ENCODE results near the gene SLC22A12. TPM values are rescaled to one million over a fixed set of nuclear protein-coding genes. Genes with fewer than 3 reads are reported as not detected.

Gene SLC22A12
- total and polyA plus RNA-seq, 2 donors (not counting 3 experiments of a cell fraction or from before 2014, with no cell fraction given): not detected

GRCh38 chr11:64643256-64643881 lies 52.3 kb downstream of the SLC22A12 start:
- H3K4me3 ChIP-seq (replicated peaks in 1 of 3; ENCODE audit: insufficient read depth in 1 of 3, low read depth in 1 of 3, low read length in 3 of 3): no peak overlapping the region
- no peaks in the 10 kb centered on the region for H4K20me1 ChIP-seq (replicated peaks; ENCODE audit: control insufficient read depth, extremely low read depth, insufficient read depth, low read length)
- no peak overlapping the region for H3K9ac ChIP-seq (replicated peaks; ENCODE audit: extremely low read depth, insufficient read depth, low read length)
- intact Hi-C loops (cut with micrococcal nuclease): no loop called here
- ChIA-PET POLR2A (no interaction called here), CTCF (interaction anchor here (1.9 kb wide), 1 partner anchor 194 kb away, joined by 5 read pairs; no protein-coding TSS in a partner anchor)
- no peak for TF ChIP-seq CTCF (IDR thresholded peaks at IDR 0.05; ENCODE audit: extremely low read depth in 1 of 2, insufficient read depth in 1 of 2, low read depth in 1 of 2, low read length in 2 of 2)
- TF ChIP-seq FOS (IDR thresholded peaks at IDR 0.05; ENCODE audit: borderline replicate concordance, insufficient read depth, low read length): no peak
- TF ChIP-seq JUN (IDR thresholded peaks at IDR 0.05; ENCODE audit: borderline replicate concordance, insufficient read depth, insufficient read length, low read depth): no peak
- TF ChIP-seq POLR2A (IDR thresholded peaks at IDR 0.05; ENCODE audit: low read depth, low read length): no peak
- TF ChIP-seq MAX (IDR thresholded peaks at IDR 0.05; ENCODE audit: insufficient read depth, insufficient read length): no peak
- no peak for TF ChIP-seq EZH2 (IDR thresholded peaks at IDR 0.05; ENCODE audit: borderline replicate concordance, low read depth, low read length, severe bottlenecking)
- no peak for TF ChIP-seq POLR2AphosphoS5 (IDR thresholded peaks at IDR 0.05; ENCODE audit: insufficient read depth, low read depth, low read length)
- TF ChIP-seq MYC (IDR thresholded peaks at IDR 0.05; ENCODE audit: low read depth, low read length): no peak
- no peak for TF ChIP-seq GATA2 (IDR thresholded peaks at IDR 0.05; ENCODE audit: insufficient read depth, insufficient read length, low read depth, low read length)
- H3K9me1 ChIP-seq (replicated peaks; ENCODE audit: control insufficient read depth, extremely low read depth, insufficient read depth, low read length): no peaks in the 10 kb centered on the region
- no peaks in the 10 kb centered on the region for H3K9me3 ChIP-seq (replicated peaks; ENCODE audit: control insufficient read depth, insufficient read depth, low read length)
- no peak overlapping the region for H2AFZ ChIP-seq (ENCODE audit: low read depth, low read length)
- no peak for DNase-seq (ENCODE audit: low read depth, low spot score)
- no peak for FAIRE-seq
- peaks cover 56 to 59% of the 10 kb centered on the region in 2 experiments for H3K27me3 ChIP-seq (ENCODE audit: control insufficient read depth in 2 of 2, insufficient read depth in 2 of 2, low read length in 2 of 2)
- BruUV-seq (replicated peaks): no TSS peak
- H3K4me1 ChIP-seq (ENCODE audit: control insufficient read depth, extremely low read depth, insufficient read depth, low read length): no peaks in the 10 kb centered on the region
- dilution Hi-C loops (cut with MboI; ENCODE audit: extremely low pct_ligation_motif_present, low sequenced_read_pairs): loop anchor here (25.0 kb wide), 1 partner anchor 131 kb away; no protein-coding TSS in a partner anchor
- no peaks in the 10 kb centered on the region for H3K36me3 ChIP-seq (ENCODE audit: control insufficient read depth in 2 of 2, extremely low read depth in 1 of 2, insufficient read depth in 2 of 2, low read length in 2 of 2)
- H3K79me2 ChIP-seq (ENCODE audit: control insufficient read depth, insufficient read depth, low read length): no peaks in the 10 kb centered on the region
- H3K27ac ChIP-seq (ENCODE audit: insufficient read depth, low read depth, low read length): no peak overlapping the region
- H3K4me2 ChIP-seq (ENCODE audit: insufficient read depth, low read length): no peak overlapping the region
